Progenitor cell of endocrine pancreas (in vitro differentiated cells): Measurements from ENCODE around the gene RALB. TPM values are rescaled to one million over a fixed set of nuclear protein-coding genes. Genes with fewer than 3 reads are reported as not detected.
A peak's percentile ranks its signal among the peaks of the same experiment; 100 is the strongest.

Source experiments
- DNase-seq: peaks from one replicate; pipeline ENCODE4 v3.0.0; 2021; ENCODE audit warnings: low spot score; ENCODE audit not compliant: unreplicated experiment
- H3K27ac Mint-ChIP-seq: 2 replicates; pipeline ENCODE4 v1.8.0; 2021; ENCODE audit warnings: mild to moderate bottlenecking, moderate library complexity, mixed read lengths
- H3K27me3 Mint-ChIP-seq: 2 replicates; pipeline ENCODE4 v1.8.0; 2021; ENCODE audit warnings: mixed read lengths
- H3K36me3 Mint-ChIP-seq: 2 replicates; pipeline ENCODE4 v1.8.0; 2022; ENCODE audit warnings: mixed read lengths; ENCODE audit not compliant: insufficient read depth
- H3K4me1 Mint-ChIP-seq: 2 replicates; pipeline ENCODE4 v1.8.0; 2021; ENCODE audit warnings: low read depth, mixed read lengths
- H3K4me3 Mint-ChIP-seq: 2 replicates; pipeline ENCODE4 v1.8.0; 2021; ENCODE audit warnings: low read depth, mild to moderate bottlenecking, moderate library complexity, mixed read lengths
- H3K9me3 Mint-ChIP-seq: 2 replicates; pipeline ENCODE4 v1.8.0; 2021; ENCODE audit warnings: low read depth, mixed read lengths
- total RNA-seq: library from RNA; stranded (reverse); gene quantifications from 2 replicates; pipeline ENCODE4 v1.2.1, GENCODE V29; 2021
- TF ChIP-seq, protein P1 (sequence below): fragments of 200-600 bp; sonication (generic); IDR thresholded peaks from one replicate; pipeline ENCODE4 v1.5.0; 2021; ENCODE audit warnings: antibody characterized with exemption, mild to moderate bottlenecking; ENCODE audit not compliant: unreplicated experiment

RALB gene
- total RNA-seq, 1 donor from 2014 or later, result 30.5 TPM

DNA sequence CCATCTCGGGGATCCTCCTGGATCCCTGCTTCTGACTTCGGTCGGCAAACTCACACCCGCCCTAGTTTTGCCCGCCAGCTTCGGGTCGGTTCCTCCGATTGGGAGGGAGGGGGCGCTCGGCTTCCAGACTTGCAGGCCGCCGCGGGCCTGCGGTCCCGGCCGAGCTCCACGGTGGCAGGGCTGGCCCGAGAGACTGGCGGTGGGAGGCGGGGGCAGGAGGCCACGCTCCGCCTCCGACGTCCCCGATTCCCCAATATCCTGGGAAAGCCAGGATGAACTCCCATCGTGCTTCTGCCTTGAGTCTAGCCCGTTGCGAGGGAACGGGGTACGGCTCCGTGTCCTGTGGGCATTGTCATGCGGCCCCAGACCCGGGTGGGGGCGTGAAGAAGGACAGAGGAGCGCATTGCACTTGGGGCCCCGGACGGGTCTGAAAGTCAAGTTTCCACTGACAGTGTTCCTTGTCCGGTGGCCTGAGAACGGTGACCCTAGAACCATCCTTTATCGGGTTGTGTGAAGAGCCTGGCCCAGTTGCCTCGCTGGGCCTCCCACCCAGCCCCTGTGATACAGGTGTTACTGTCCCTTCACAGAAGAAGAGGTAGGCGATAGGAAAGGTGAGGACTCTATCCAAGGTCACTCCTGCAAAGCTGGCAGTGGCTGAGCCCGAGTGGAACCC, 90.9 kb downstream of the RALB start:
- H3K4me3 Mint-ChIP-seq, result peak overlapping the region; percentile 16
- no peak overlapping the region for H3K27ac Mint-ChIP-seq
- H3K9me3 Mint-ChIP-seq, result no peaks in the 10 kb centered on the region
- no peaks in the 10 kb centered on the region for H3K36me3 Mint-ChIP-seq
- DNase-seq, result peak; percentile 75
- TF ChIP-seq, protein P1, sequence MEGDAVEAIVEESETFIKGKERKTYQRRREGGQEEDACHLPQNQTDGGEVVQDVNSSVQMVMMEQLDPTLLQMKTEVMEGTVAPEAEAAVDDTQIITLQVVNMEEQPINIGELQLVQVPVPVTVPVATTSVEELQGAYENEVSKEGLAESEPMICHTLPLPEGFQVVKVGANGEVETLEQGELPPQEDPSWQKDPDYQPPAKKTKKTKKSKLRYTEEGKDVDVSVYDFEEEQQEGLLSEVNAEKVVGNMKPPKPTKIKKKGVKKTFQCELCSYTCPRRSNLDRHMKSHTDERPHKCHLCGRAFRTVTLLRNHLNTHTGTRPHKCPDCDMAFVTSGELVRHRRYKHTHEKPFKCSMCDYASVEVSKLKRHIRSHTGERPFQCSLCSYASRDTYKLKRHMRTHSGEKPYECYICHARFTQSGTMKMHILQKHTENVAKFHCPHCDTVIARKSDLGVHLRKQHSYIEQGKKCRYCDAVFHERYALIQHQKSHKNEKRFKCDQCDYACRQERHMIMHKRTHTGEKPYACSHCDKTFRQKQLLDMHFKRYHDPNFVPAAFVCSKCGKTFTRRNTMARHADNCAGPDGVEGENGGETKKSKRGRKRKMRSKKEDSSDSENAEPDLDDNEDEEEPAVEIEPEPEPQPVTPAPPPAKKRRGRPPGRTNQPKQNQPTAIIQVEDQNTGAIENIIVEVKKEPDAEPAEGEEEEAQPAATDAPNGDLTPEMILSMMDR, result peak; percentile 82
- H3K27me3 Mint-ChIP-seq, result peaks cover 64% of the 10 kb centered on the region
- H3K4me1 Mint-ChIP-seq, result peaks cover 14% of the 10 kb centered on the region

Other genes with a start within 250 kb of the RALB start
- 75.3 and 77.8 TPM in 2 replicates for gene EPB41L5, start 239.8 kb upstream of the RALB start, total RNA-seq
- 19.9 and 20.3 TPM in 2 replicates for gene TMEM185B, start 29.5 kb upstream of the RALB start, total RNA-seq
- 0.16 TPM in 1 of 2 replicates, not detected in the other for gene INHBB, start 93.3 kb downstream of the RALB start, total RNA-seq